NCI-H2196 treated with DMSO at 0.1 percent for 48 hours (cell line): ENCODE data around the gene STARD3NL.
"Not testable (repeated sequence)": the region's sequence is repeated elsewhere in the genome, so short reads cannot be mapped to it uniquely, and the experiment has no call there.

Experiments used
- DNase-seq: peaks from one replicate; lab custom pipeline; 2025; ENCODE audit not compliant: unreplicated experiment; lab: John Stamatoyannopoulos, UW

STARD3NL gene

GRCh38 chr7:38178004-38178694 is at the start of gene STARD3NL:
TSS of gene STARD3NL (plus strand) at chr7:38178245. CDS start at chr7:38207505, 29,260 bp downstream.
- DNase-seq, result peak; percentile 97

- DNase-seq, result no peak
These were observed 48.9 kb upstream of the STARD3NL start for GRCh38 chr7:38129162-38129561.

- no peak for DNase-seq
These were observed 48.5 kb upstream of the STARD3NL start for GRCh38 chr7:38129579-38129978.

- no peak for DNase-seq
These were observed 39.9 kb upstream of the STARD3NL start for GRCh38 chr7:38138171-38138570.

GRCh38 chr7:38141187-38141586 is 36.9 kb upstream of the STARD3NL start:
- DNase-seq, result no peak

- DNase-seq, result no peak
These were observed 35.3 kb upstream of the STARD3NL start for GRCh38 chr7:38142736-38143135.

GRCh38 chr7:38147005-38147404 is 31.0 kb upstream of the STARD3NL start:
- DNase-seq, result no peak

GRCh38 chr7:38151556-38151955 is 26.5 kb upstream of the STARD3NL start:
- DNase-seq, result no peak

- no peak for DNase-seq
These were observed 24.5 kb upstream of the STARD3NL start for GRCh38 chr7:38153515-38153914.

GRCh38 chr7:38154278-38154677 is 23.8 kb upstream of the STARD3NL start:
- DNase-seq, result no peak

- DNase-seq, result no peak
These were observed 18.0 kb upstream of the STARD3NL start for GRCh38 chr7:38160003-38160571.

- no peak for DNase-seq
These were observed 16.0 kb upstream of the STARD3NL start for GRCh38 chr7:38162036-38162435.

- DNase-seq, result no peak
These were observed 14.4 kb upstream of the STARD3NL start for GRCh38 chr7:38163671-38164070.

GRCh38 chr7:38168890-38169570 is 9.0 kb upstream of the STARD3NL start:
- DNase-seq, result no peak

GRCh38 chr7:38169847-38170246 is 8.2 kb upstream of the STARD3NL start:
- no peak for DNase-seq

- DNase-seq, result no peak
These were observed 6.2 kb upstream of the STARD3NL start for GRCh38 chr7:38171623-38172391.

GRCh38 chr7:38175547-38175946 is 2.5 kb upstream of the STARD3NL start:
- DNase-seq, result not testable (repeated sequence)

- no peak for DNase-seq
These were observed 433 bp upstream of the STARD3NL start for GRCh38 chr7:38177621-38178003.

- no peak for DNase-seq
These were observed 775 bp downstream of the STARD3NL start for GRCh38 chr7:38178695-38179344.

- no peak for DNase-seq
These were observed 1.8 kb downstream of the STARD3NL start for GRCh38 chr7:38179776-38180226.

- no peak for DNase-seq
These were observed 3.1 kb downstream of the STARD3NL start for GRCh38 chr7:38181111-38181510.
